ENCODE measurements around the gene MSH4.

DNA sequence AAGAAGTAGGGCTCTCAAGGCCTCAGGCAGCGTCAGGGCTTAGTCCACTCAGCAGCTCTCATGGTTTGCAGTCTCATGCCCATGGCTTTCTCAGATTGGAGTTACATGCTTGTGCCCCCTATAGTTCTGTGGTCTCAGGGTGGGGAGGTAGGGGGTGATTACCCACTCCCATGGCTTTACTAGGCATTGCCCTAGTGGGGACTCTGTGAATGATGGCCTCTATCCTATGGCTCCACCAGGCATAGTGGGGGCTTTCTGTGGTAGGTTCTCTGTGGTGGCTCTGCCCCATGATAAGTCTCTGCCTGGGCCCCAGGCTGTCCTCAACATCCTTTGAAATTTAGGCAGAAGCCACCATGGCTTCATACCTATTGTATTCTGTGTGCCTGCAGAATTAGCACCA is 48.9 kb downstream of the MSH4 start:
- TF ChIP-seq, protein P1, sequence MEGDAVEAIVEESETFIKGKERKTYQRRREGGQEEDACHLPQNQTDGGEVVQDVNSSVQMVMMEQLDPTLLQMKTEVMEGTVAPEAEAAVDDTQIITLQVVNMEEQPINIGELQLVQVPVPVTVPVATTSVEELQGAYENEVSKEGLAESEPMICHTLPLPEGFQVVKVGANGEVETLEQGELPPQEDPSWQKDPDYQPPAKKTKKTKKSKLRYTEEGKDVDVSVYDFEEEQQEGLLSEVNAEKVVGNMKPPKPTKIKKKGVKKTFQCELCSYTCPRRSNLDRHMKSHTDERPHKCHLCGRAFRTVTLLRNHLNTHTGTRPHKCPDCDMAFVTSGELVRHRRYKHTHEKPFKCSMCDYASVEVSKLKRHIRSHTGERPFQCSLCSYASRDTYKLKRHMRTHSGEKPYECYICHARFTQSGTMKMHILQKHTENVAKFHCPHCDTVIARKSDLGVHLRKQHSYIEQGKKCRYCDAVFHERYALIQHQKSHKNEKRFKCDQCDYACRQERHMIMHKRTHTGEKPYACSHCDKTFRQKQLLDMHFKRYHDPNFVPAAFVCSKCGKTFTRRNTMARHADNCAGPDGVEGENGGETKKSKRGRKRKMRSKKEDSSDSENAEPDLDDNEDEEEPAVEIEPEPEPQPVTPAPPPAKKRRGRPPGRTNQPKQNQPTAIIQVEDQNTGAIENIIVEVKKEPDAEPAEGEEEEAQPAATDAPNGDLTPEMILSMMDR (conservative IDR thresholded peaks at IDR 0.05; ENCODE audit: low read length), result no peak
- TF ChIP-seq EZH2phosphoT487 (IDR thresholded peaks at IDR 0.05; ENCODE audit: borderline replicate concordance, low read depth, low read length), result no peak
